ENCODE data around the gene PRKCH. TPM values are rescaled to one million over a fixed set of nuclear protein-coding genes. Genes with fewer than 3 reads are reported as not detected.
A peak's percentile ranks its signal among the peaks of the same experiment; 100 is the strongest.

PRKCH gene
- total and polyA plus RNA-seq, 2 donors from 2014 or later = 8.3 to 47.0 TPM

DNA sequence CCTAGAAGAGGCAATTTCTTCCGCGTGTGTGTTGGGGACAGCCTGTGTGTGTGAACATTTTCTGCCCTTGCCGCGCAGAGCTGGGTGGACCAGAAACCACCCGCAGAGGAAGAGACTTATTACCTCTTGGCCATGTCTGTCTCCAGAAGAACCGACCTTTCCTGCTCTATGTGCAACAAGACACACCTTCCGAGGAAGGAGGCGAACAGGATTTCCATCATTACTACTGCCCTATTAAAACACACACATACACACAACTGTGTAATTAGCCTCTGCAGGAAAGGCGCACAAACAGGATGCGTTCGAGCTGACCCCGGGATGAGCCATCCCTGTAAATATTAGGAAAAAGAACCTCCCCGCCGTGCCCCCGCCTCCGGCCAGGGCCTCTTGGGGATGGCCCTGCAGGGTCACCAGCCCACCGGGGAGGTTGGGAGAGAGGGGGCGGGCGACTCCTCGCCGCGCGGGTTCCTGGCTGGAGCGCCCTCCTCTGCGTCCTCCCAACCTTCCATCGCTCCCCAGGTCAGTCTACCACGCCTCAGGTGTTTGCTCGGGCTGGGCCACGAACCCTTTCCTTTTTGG, 484 bp upstream of the PRKCH start:
- DNase-seq = peak in 4 of 5 donors; percentile 5 to 81 (median 44)
- Histone ChIP-seq H3K4me3 (ENCODE audit: low read length in 3 of 3) (peak overlapping the region; percentile 28 to 67 (median 29)), H3K4me1 (ENCODE audit: control insufficient read depth in 2 of 3, insufficient read depth in 2 of 3, low read depth in 1 of 3, low read length in 3 of 3) (no peaks in the 10 kb centered on the region), H3K27ac (ENCODE audit: low read depth in 2 of 2, low read length in 2 of 2) (peak overlapping the region in 1 of 2 donors; percentile 63), H3K9ac (ENCODE audit: low read length in 3 of 3) (peak overlapping the region in 1 of 3 donors; percentile 58), H3K27me3 (ENCODE audit: control insufficient read depth, insufficient read depth, low read length) (peaks cover 8% of the 10 kb centered on the region), H3K9me3 (ENCODE audit: control insufficient read depth in 2 of 3, insufficient read depth in 1 of 3, low read length in 3 of 3) (no peaks in the 10 kb centered on the region), H3K36me3 (ENCODE audit: control insufficient read depth in 2 of 3, insufficient read depth in 3 of 3, low read length in 3 of 3) (no peaks in the 10 kb centered on the region)
- TF ChIP-seq CTCF (IDR thresholded peaks at IDR 0.05; ENCODE audit: borderline replicate concordance, extremely low read depth, insufficient read depth) = no peak
- intact Hi-C loops (cut with DNase I) = no loop called here
- FAIRE-seq = no peak

DNA sequence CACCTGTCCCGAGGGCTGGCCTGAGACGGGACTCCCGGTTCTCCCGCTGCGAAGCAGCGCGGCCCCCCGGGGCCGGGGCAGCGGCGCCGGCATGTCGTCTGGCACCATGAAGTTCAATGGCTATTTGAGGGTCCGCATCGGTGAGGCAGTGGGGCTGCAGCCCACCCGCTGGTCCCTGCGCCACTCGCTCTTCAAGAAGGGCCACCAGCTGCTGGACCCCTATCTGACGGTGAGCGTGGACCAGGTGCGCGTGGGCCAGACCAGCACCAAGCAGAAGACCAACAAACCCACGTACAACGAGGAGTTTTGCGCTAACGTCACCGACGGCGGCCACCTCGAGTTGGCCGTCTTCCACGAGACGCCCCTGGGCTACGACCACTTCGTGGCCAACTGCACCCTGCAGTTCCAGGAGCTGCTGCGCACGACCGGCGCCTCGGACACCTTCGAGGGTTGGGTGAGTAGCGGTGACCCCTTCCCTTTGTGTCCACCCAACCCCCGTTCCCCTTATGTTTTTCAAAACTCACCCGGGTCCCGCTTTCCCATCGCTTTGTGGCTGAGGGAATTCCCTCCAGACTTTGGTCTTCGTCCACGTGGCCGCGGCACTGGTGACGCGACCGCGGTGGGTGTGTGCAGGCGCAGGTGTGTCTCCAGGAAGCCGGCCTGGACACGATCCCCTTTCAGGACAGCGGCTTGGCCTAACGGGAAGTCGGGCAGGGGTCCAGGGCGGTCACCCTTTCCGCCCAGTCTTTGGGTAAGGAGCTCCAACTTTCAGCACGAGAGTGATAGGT, 826 bp downstream of the PRKCH start:
- Histone ChIP-seq H3K27ac (ENCODE audit: low read depth in 2 of 2, low read length in 2 of 2) (peak overlapping the region in 1 of 2 donors; percentile 52), H3K9ac (ENCODE audit: low read length in 3 of 3) (peak overlapping the region; percentile 23 to 58 (median 54)), H3K4me1 (ENCODE audit: control insufficient read depth in 2 of 3, insufficient read depth in 2 of 3, low read depth in 1 of 3, low read length in 3 of 3) (no peaks in the 10 kb centered on the region), H3K27me3 (ENCODE audit: control insufficient read depth, insufficient read depth, low read length) (peaks cover 8% of the 10 kb centered on the region), H3K4me3 (ENCODE audit: low read length in 3 of 3) (peak overlapping the region; percentile 37 to 82 (median 67)), H3K36me3 (ENCODE audit: control insufficient read depth in 2 of 3, insufficient read depth in 3 of 3, low read length in 3 of 3) (no peaks in the 10 kb centered on the region), H3K9me3 (ENCODE audit: control insufficient read depth in 2 of 3, insufficient read depth in 1 of 3, low read length in 3 of 3) (no peaks in the 10 kb centered on the region)
- DNase-seq = peak; percentile 30 to 90 (median 41)
- TF ChIP-seq CTCF (IDR thresholded peaks at IDR 0.05; ENCODE audit: borderline replicate concordance, extremely low read depth, insufficient read depth) = no peak
- intact Hi-C loops (cut with DNase I) = no loop called here
- FAIRE-seq = no peak

DNA sequence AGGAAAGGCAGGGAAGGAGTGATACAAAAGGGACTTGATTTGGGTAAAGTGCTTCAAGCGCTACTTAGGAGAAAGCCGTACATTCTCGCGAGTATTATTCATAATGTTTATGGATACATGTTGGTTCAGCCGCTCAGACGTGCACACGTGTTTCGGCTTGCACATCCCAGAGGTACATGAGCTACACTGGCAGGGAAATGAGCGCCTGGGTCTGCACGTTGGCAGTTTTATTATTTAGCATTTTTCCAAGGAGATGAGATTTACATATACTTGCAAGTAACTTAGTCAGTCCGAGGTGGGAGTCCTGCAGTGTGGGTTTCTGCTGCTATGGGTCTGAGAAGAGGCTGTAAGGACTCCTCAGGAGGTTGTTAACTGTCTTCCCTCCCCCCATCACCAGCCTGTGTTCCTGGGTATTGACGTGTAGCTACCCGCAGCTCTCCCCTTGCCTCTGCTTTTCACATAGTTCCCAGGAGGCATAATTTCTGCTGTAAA, 1.5 kb downstream of the PRKCH start:
- Histone ChIP-seq H3K27ac (ENCODE audit: low read depth in 2 of 2, low read length in 2 of 2) (peak overlapping the region; percentile 2 to 52), H3K4me1 (ENCODE audit: control insufficient read depth in 2 of 3, insufficient read depth in 2 of 3, low read depth in 1 of 3, low read length in 3 of 3) (no peaks in the 10 kb centered on the region), H3K36me3 (ENCODE audit: control insufficient read depth in 2 of 3, insufficient read depth in 3 of 3, low read length in 3 of 3) (no peaks in the 10 kb centered on the region), H3K9ac (ENCODE audit: low read length in 3 of 3) (peak overlapping the region in 2 of 3 donors; percentile 23 to 54), H3K27me3 (ENCODE audit: control insufficient read depth, insufficient read depth, low read length) (peaks cover 8% of the 10 kb centered on the region), H3K9me3 (ENCODE audit: control insufficient read depth in 2 of 3, insufficient read depth in 1 of 3, low read length in 3 of 3) (no peaks in the 10 kb centered on the region), H3K4me3 (ENCODE audit: low read length in 3 of 3) (peak overlapping the region; percentile 1 to 82 (median 67))
- FAIRE-seq (no peak), DNase-seq (peak in 1 of 5 donors; percentile 25)
- intact Hi-C loops (cut with DNase I) = no loop called here
- TF ChIP-seq CTCF (IDR thresholded peaks at IDR 0.05; ENCODE audit: borderline replicate concordance, extremely low read depth, insufficient read depth) = no peak

Data from kidney (tissue), 14 donors.